GM19351 (cell line): ENCODE data around the gene AGAP1.

Source experiments
- ATAC-seq: cut with Tn5 transposase; IDR thresholded peaks from one replicate; pipeline ENCODE4 v1.9.1; 2021; ENCODE audit warnings: mild to moderate bottlenecking, moderate library complexity; ENCODE audit not compliant: unreplicated experiment

The AGAP1 gene

GRCh38 chr2:235784788-235785187 is 290.9 kb downstream of the AGAP1 start:
- no peak for ATAC-seq

- no peak for ATAC-seq
Measured at GRCh38 chr2:235789552-235789951, 295.7 kb downstream of the AGAP1 start.

- ATAC-seq: no peak
Measured at GRCh38 chr2:235793163-235793752, 299.4 kb downstream of the AGAP1 start.

GRCh38 chr2:235799281-235799680 is 305.4 kb downstream of the AGAP1 start:
- no peak for ATAC-seq

GRCh38 chr2:235802542-235802941 is 308.7 kb downstream of the AGAP1 start:
- no peak for ATAC-seq

GRCh38 chr2:235803028-235803427 is 309.2 kb downstream of the AGAP1 start:
- no peak for ATAC-seq

GRCh38 chr2:235804676-235805075 is 310.8 kb downstream of the AGAP1 start:
- no peak for ATAC-seq

GRCh38 chr2:235806986-235807750 is 313.3 kb downstream of the AGAP1 start:
- ATAC-seq: no peak

GRCh38 chr2:235808366-235808765 is 314.5 kb downstream of the AGAP1 start:
- no peak for ATAC-seq

- ATAC-seq: no peak
Measured at GRCh38 chr2:235810252-235810651, 316.4 kb downstream of the AGAP1 start.

GRCh38 chr2:235810846-235811245 is 317.0 kb downstream of the AGAP1 start:
- ATAC-seq: no peak

- ATAC-seq: no peak
Measured at GRCh38 chr2:235811446-235812184, 317.8 kb downstream of the AGAP1 start.

- no peak for ATAC-seq
Measured at GRCh38 chr2:235812185-235812665, 318.4 kb downstream of the AGAP1 start.

- no peak for ATAC-seq
Measured at GRCh38 chr2:235813398-235813797, 319.6 kb downstream of the AGAP1 start.

- ATAC-seq: no peak
Measured at GRCh38 chr2:235820571-235820970, 326.7 kb downstream of the AGAP1 start.

- ATAC-seq: no peak
Measured at GRCh38 chr2:235824331-235824730, 330.5 kb downstream of the AGAP1 start.

GRCh38 chr2:235825946-235826345 is 332.1 kb downstream of the AGAP1 start:
- ATAC-seq: no peak

- ATAC-seq: no peak
Measured at GRCh38 chr2:235826826-235827225, 333.0 kb downstream of the AGAP1 start.

- no peak for ATAC-seq
Measured at GRCh38 chr2:235827585-235827992, 333.7 kb downstream of the AGAP1 start.

- ATAC-seq: no peak
Measured at GRCh38 chr2:235829726-235830125, 335.9 kb downstream of the AGAP1 start.

GRCh38 chr2:235831755-235832154 is 337.9 kb downstream of the AGAP1 start:
- ATAC-seq: no peak

- ATAC-seq: no peak
Measured at GRCh38 chr2:235832941-235833340, 339.1 kb downstream of the AGAP1 start.
